Uterus (tissue), 4 donors: ENCODE measurements around the gene PIWIL4. TPM values are rescaled to one million over a fixed set of nuclear protein-coding genes. Genes with fewer than 3 reads are reported as not detected.

ENCODE experiments used
- DNase-seq, 2 donors: peaks; one replicate each; pipeline ENCODE4 v3.0.0-alpha.2; 2019 to 2020
- H3K27ac ChIP-seq, 2 donors: fragments of 200-600 bp; sonication (generic); 1 replicate in 1 of 2; 2 replicates in 1 of 2; pipeline ENCODE4 v1.5.1; 2016 to 2018
- H3K27me3 ChIP-seq, 2 donors: fragments of 200-600 bp; sonication (generic); one replicate each; pipeline ENCODE4 v1.5.1; 2018 to 2019; ENCODE audit warnings: control low read depth in 1 of 2
- H3K36me3 ChIP-seq, 2 donors: fragments of 200-600 bp; sonication (generic); one replicate each; pipeline ENCODE4 v1.5.1; 2019; ENCODE audit warnings: control low read depth in 1 of 2
- H3K4me1 ChIP-seq, 2 donors: fragments of 200-600 bp; sonication (generic); one replicate each; pipeline ENCODE4 v1.5.1; 2018 to 2019; ENCODE audit warnings: control low read depth in 1 of 2
- H3K4me3 ChIP-seq, 2 donors: fragments of 200-600 bp; sonication (generic); 1 replicate in 1 of 2; 2 replicates in 1 of 2; pipeline ENCODE4 v1.5.1; 2018 to 2019; ENCODE audit warnings: mild to moderate bottlenecking in 1 of 2
- H3K9me3 ChIP-seq, 2 donors: fragments of 200-600 bp; sonication (generic); one replicate each; pipeline ENCODE4 v1.5.1; 2019; ENCODE audit warnings: control low read depth in 1 of 2
- POLR2A ChIP-seq, 2 donors: fragments of 450-650 bp; IDR thresholded peaks; one replicate each; pipeline ENCODE4 v1.6.1; 2016; ENCODE audit warnings: antibody characterized with exemption in 2 of 2, mild to moderate bottlenecking in 1 of 2, moderate library complexity in 1 of 2
- intact Hi-C: fragments of 100-400 bp; cut with DNase I; formaldehyde crosslinking; loops from one replicate; pipeline ENCODE4 v1.15.1; 2023; ENCODE audit warnings: low total_unique reads
- total RNA-seq, 4 donors: library from RNA; depleted of rRNA in 3 of 4; stranded (reverse); fragments of >200 nt in 3 of 4; gene quantifications; one replicate each; pipeline versions ENCODE4 v1.1.0 to v1.2.4, GENCODE V29; 2014 to 2023
- TF ChIP-seq, protein P1 (sequence below), 4 experiments: fragments of 200-600 bp in 2 of 4; fragments of 450-650 bp in 2 of 4; sonication (generic) in 2 of 4; IDR thresholded peaks; one replicate each; pipeline ENCODE4 v1.5.1; 2016 to 2019; ENCODE audit warnings: antibody characterized with exemption in 4 of 4, mild to moderate bottlenecking in 2 of 4, moderate library complexity in 1 of 4
- donor health status: DM: yes; HTN: yes; CAD: no.

The PIWIL4 gene
- 1 to 10 TPM; 5.1 to 9.0 (median 6.8) TPM for total RNA-seq

DNA sequence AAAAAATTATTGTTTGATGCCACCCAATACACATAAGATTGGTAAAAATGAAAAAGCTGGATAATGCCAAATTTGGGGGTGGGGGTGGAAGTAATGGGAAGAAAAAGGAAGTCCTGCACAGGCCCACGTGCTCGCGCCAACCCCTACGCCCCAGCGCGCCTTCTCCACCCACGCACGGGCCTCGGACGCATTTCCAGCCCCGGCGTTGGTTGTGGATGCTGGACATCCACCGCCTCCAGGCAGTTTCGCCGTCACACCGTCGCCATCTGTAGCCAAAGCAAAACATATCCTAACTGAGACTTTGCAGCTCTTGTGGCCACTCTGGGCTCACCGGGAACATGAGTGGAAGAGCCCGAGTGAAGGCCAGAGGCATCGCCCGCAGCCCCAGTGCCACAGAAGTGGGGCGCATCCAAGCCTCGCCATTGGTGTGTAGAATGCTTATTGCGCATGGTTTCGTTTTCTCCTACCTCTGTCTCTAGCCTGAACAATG lies at the start of gene PIWIL4:
PIWIL4 (plus strand) TSS at position 188 of the 490 bp plus-strand sequence; CDS start at position 339, 151 bp downstream.
- H3K36me3 ChIP-seq = no peaks in the 10 kb centered on the region
- no peak for DNase-seq
- H3K4me3 ChIP-seq = no peak within 1 kb of the TSS
- no peaks in the 10 kb centered on the region for H3K27me3 ChIP-seq
- H3K4me1 ChIP-seq = no peaks in the 10 kb centered on the region
- no peaks in the 10 kb centered on the region for H3K9me3 ChIP-seq
- H3K27ac ChIP-seq = no peak within 1 kb of the TSS
- TF ChIP-seq, protein P1, sequence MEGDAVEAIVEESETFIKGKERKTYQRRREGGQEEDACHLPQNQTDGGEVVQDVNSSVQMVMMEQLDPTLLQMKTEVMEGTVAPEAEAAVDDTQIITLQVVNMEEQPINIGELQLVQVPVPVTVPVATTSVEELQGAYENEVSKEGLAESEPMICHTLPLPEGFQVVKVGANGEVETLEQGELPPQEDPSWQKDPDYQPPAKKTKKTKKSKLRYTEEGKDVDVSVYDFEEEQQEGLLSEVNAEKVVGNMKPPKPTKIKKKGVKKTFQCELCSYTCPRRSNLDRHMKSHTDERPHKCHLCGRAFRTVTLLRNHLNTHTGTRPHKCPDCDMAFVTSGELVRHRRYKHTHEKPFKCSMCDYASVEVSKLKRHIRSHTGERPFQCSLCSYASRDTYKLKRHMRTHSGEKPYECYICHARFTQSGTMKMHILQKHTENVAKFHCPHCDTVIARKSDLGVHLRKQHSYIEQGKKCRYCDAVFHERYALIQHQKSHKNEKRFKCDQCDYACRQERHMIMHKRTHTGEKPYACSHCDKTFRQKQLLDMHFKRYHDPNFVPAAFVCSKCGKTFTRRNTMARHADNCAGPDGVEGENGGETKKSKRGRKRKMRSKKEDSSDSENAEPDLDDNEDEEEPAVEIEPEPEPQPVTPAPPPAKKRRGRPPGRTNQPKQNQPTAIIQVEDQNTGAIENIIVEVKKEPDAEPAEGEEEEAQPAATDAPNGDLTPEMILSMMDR (IDR thresholded peaks at IDR 0.05) = no peak
- TF ChIP-seq POLR2A (IDR thresholded peaks at IDR 0.05) = no peak
- intact Hi-C loops = no loop called here

DNA sequence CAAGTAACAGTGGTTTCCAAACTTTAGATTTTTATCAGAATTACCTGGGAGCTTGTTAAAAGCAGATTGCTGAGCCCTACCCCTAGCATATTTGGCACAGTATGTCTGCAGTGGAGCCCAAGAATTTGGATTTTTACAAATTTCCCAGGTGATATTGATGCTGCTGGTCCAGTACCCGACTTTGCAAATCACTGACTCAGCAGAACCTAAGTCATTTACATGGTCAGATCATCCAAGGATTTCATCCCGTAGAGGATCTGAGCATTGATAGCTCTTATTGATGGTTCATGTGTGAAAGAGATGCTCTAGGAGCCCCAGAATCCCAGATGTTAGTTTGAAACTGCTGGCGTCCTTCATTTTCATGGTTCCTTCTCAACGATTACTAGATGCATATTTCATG lies 48.9 kb upstream of the PIWIL4 start:
- no peak for TF ChIP-seq POLR2A (IDR thresholded peaks at IDR 0.05)
- TF ChIP-seq, protein P1 (IDR thresholded peaks at IDR 0.05) = no peak
- intact Hi-C loops = loop anchor here (10.0 kb wide), 1 partner anchor 67 kb away; no protein-coding TSS in a partner anchor

DNA sequence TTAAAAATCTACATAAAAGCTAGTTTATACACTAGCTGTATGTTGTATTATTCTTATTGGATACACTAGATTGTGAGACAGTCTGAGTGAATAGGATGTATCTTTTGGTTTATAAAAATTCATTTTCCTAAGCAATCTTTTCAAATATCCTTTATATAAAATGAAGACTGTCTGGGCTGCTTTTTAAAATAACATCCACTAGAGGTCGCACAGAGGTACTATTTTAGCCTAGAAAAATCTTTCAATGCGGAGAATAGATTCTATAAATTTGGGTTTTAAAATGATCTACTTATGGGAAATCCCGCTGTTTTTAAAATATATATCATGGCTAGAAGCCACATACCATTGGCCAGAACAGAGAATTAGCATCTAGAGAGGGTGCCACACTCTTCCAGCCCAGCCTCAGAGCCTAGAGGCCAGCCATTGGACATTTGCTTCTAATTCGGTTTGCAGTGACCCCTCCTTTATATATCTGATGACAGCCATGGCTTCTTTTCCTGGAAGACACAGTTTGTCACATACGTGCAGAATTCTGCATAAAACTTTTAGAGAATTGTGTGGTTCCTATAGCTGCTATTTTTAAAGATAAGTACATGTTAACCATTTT lies 47.6 kb upstream of the PIWIL4 start:
- no peak overlapping the region for H3K27ac ChIP-seq
- no peaks in the 10 kb centered on the region for H3K9me3 ChIP-seq
- intact Hi-C loops = loop anchor here (10.0 kb wide), 1 partner anchor 65 kb away; no protein-coding TSS in a partner anchor
- no peak for DNase-seq
- TF ChIP-seq POLR2A (IDR thresholded peaks at IDR 0.05) = no peak
- TF ChIP-seq, protein P1 (IDR thresholded peaks at IDR 0.05) = peak; percentile 58 to 75 (median 65)
- H3K36me3 ChIP-seq = no peaks in the 10 kb centered on the region
- no peaks in the 10 kb centered on the region for H3K4me1 ChIP-seq
- H3K4me3 ChIP-seq = no peak overlapping the region
- H3K27me3 ChIP-seq = no peaks in the 10 kb centered on the region

More for the DNA sequence above, 48.9 kb upstream of the PIWIL4 start:
- H3K9me3 ChIP-seq = no peaks in the 10 kb centered on the region
- no peaks in the 10 kb centered on the region for H3K4me1 ChIP-seq
- no peaks in the 10 kb centered on the region for H3K27me3 ChIP-seq
- no peak overlapping the region for H3K4me3 ChIP-seq
- H3K27ac ChIP-seq = no peak overlapping the region
- no peaks in the 10 kb centered on the region for H3K36me3 ChIP-seq
- DNase-seq = no peak

DNA sequence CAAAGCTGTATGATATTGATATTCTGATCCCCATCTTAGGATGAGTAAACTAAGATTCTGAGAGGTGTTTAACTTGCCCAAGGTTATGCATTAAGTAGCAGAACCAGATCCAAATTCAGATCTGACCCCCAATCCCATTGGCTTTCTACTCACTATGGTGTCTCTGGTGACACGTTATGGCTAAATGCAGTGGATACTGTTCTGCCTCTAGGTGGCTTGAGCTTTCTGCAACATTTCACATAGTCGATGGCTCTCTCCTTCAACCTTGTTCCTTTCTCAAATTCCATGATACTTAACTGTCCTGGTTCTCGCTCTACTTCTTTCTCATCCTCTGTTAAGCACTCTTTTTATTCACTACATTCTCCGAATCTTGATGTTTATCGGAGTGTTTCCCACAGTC lies 45.5 kb upstream of the PIWIL4 start:
- H3K4me1 ChIP-seq = no peaks in the 10 kb centered on the region
- H3K9me3 ChIP-seq = no peaks in the 10 kb centered on the region
- H3K27me3 ChIP-seq = no peaks in the 10 kb centered on the region
- TF ChIP-seq POLR2A (IDR thresholded peaks at IDR 0.05) = no peak
- TF ChIP-seq, protein P1 (IDR thresholded peaks at IDR 0.05) = no peak
- intact Hi-C loops = no loop called here
- H3K27ac ChIP-seq = no peak overlapping the region
- no peak for DNase-seq
- no peaks in the 10 kb centered on the region for H3K36me3 ChIP-seq
- H3K4me3 ChIP-seq = no peak overlapping the region

DNA sequence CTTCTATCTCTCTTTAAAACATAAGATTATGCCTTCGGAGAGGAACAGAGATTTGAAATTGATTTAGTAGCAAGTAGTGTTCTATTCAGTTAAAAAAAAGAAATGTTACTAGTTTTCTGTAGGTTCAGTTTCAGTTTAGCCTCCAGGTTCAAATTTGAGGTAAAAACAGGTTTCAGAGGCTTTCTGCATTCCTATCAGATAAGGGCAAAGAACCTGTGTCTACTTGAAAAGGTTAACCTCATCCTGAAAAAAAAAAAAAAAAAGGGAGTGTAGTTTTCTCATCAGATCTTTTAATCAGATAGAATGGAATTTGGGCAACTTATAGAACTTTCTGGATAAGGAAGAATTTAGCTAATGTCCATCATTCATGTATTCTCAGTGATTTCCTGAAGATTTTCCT lies 42.8 kb upstream of the PIWIL4 start:
- DNase-seq = no peak
- no peaks in the 10 kb centered on the region for H3K9me3 ChIP-seq
- H3K27ac ChIP-seq = no peak overlapping the region
- no peaks in the 10 kb centered on the region for H3K4me1 ChIP-seq
- H3K4me3 ChIP-seq = no peak overlapping the region
- intact Hi-C loops = no loop called here
- H3K36me3 ChIP-seq = no peaks in the 10 kb centered on the region
- TF ChIP-seq, protein P1 (IDR thresholded peaks at IDR 0.05) = no peak
- TF ChIP-seq POLR2A (IDR thresholded peaks at IDR 0.05) = no peak
- H3K27me3 ChIP-seq = no peaks in the 10 kb centered on the region
